SU-DHL-6 (cell line): ENCODE data around the gene BLOC1S6.

Experiments
- H2AFZ ChIP-seq: fragments of 200-600 bp; sonication (generic); 2 replicates; pipeline ENCODE4 v1.6.1; 2014; ENCODE audit warnings: low read depth, mild to moderate bottlenecking, moderate library complexity, mixed read lengths, antibody characterized with exemption, low read length; ENCODE audit not compliant: severe bottlenecking
- H3F3A ChIP-seq: fragments of 200-600 bp; shearing (Covaris generic); 2 replicates; pipeline ENCODE4 v1.6.0; 2016; ENCODE audit warnings: antibody characterized with exemption, mild to moderate bottlenecking; ENCODE audit not compliant: insufficient read depth
- H3K27ac ChIP-seq: fragments of 200-600 bp; sonication (generic); 2 replicates; pipeline ENCODE4 v1.5.1; 2016; ENCODE audit warnings: low read depth, mild to moderate bottlenecking, low read length, moderate library complexity, mixed read lengths
- H3K27me3 ChIP-seq: fragments of 200-600 bp; sonication (generic), shearing (Covaris generic); 2 replicates; pipeline ENCODE4 v1.6.0; 2014; ENCODE audit warnings: mild to moderate bottlenecking, low read length
- H3K36me3 ChIP-seq: fragments of 200-600 bp; sonication (generic); 2 replicates; pipeline ENCODE4 v1.6.1; 2014; ENCODE audit warnings: mild to moderate bottlenecking, low read length, mixed read lengths
- H3K4me2 ChIP-seq: fragments of 300-600, 200-600 bp; shearing (Covaris generic), sonication (generic); 2 replicates; pipeline ENCODE4 v1.6.0; 2014; ENCODE audit warnings: low read length, low read depth, mild to moderate bottlenecking; ENCODE audit not compliant: poor library complexity, severe bottlenecking
- H3K4me3 ChIP-seq: fragments of 200-600 bp; sonication (generic); 2 replicates; pipeline ENCODE4 v1.5.1; 2014; ENCODE audit warnings: antibody characterized with exemption, low read length, mild to moderate bottlenecking, mixed read lengths; ENCODE audit not compliant: insufficient read depth, poor library complexity, severe bottlenecking
- H3K79me2 ChIP-seq: fragments of 200-600 bp; sonication (generic); 2 replicates; pipeline ENCODE4 v1.6.1; 2014; ENCODE audit warnings: mild to moderate bottlenecking, low read length, moderate library complexity; ENCODE audit not compliant: insufficient read depth
- H3K9ac ChIP-seq: fragments of 200-600 bp; sonication (generic); 2 replicates; pipeline ENCODE4 v1.7.0; 2014; ENCODE audit warnings: mild to moderate bottlenecking, low read length
- H3K9me2 ChIP-seq: fragments of 200-600 bp; sonication (generic); replicated peaks from 2 replicates; pipeline ENCODE4 v1.6.1; 2014; ENCODE audit warnings: low read length; ENCODE audit not compliant: insufficient read depth
- H3K9me3 ChIP-seq: fragments of 200-600 bp; sonication (generic); 2 replicates; pipeline ENCODE4 v1.6.1; 2014; ENCODE audit warnings: low read length, mixed read lengths; ENCODE audit not compliant: insufficient read depth
- H4K20me1 ChIP-seq: fragments of 200-600 bp; sonication (generic); 2 replicates; pipeline ENCODE4 v1.6.1; 2014; ENCODE audit warnings: low read depth, mild to moderate bottlenecking, antibody characterized with exemption, low read length, moderate library complexity, mixed read lengths
- EZH2phosphoT487 ChIP-seq: fragments of 200-600 bp; sonication (generic), shearing (Covaris generic); conservative IDR thresholded peaks from 2 replicates; pipeline ENCODE4 v1.6.1; 2018; ENCODE audit warnings: mild to moderate bottlenecking, antibody characterized with exemption, low read length, moderate library complexity, mixed read lengths
- TF ChIP-seq, protein P1 (sequence below): fragments of 200-600 bp; sonication (generic); IDR thresholded peaks from one replicate; pipeline ENCODE4 v1.5.1; 2017; ENCODE audit warnings: antibody characterized with exemption, mild to moderate bottlenecking, low read length, moderate library complexity; ENCODE audit not compliant: insufficient read depth, poor library complexity, severe bottlenecking

Gene BLOC1S6

DNA sequence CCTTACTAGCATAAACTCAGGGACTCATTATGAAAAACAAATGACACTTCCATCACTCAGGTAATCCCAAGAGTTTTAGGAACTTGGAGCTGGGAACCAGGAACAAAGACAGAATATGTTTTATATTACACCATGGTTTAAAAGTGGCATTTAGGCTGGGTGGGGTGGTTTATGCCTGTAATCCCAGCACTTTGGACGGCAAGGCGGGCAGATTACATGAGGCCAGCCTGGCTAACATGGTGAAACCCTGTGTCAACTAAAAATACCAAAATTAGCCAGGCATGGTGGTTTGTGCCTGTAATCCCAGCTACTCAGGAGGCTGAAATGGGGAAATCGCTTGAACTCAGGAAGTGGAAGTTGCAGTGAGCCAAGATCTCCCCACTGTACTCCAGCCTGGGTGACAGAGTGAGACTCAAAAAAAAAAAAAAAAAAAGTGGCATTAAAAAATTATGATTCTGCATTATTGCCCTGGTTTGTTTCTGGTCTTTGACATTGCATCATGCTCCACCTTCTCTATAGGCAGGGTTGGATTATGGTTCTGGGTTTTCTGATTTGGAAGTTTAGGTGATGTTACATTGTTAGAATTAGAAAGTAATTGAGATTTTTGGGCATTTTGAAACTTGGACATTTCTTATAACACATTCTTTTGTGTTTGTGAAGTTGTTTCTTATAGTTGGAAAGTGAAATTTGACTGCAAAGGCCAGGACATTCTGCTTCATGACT, 66.7 kb downstream of the BLOC1S6 start:
- H3K36me3 ChIP-seq: no peaks in the 10 kb centered on the region
- H3K9me3 ChIP-seq: no peaks in the 10 kb centered on the region

DNA sequence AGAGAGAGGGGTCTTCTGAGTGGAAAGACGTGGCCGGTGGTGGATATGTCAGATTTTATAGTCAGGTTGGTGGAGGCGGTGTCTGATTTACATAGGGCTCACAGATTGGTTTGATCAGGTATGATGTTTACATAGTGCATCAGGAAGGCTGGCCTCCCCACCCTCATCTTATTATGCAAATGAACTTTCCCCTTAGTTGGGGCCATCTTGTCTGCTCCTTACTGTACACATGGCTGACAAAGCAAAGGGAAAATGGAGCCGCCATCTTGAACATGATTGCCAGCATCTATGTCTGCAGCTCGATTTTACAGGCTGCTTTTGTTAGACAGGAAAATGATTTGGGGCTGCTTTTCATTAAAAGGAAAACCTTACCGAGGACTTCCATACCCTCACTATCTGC, 67.6 kb downstream of the BLOC1S6 start:
- Histone ChIP-seq H2AFZ (no peak overlapping the region), H3K9ac (no peak overlapping the region), H3K4me3 (no peak overlapping the region), H3K9me2 (no peaks in the 10 kb centered on the region), H3K9me3 (no peaks in the 10 kb centered on the region), H4K20me1 (no peaks in the 10 kb centered on the region), H3K4me2 (no peak overlapping the region), H3K79me2 (no peaks in the 10 kb centered on the region), H3F3A (no peaks in the 10 kb centered on the region), H3K36me3 (no peaks in the 10 kb centered on the region), H3K27ac (no peak overlapping the region), H3K27me3 (0 out of 2 replicates have a peak, but pooled peaks cover 4% of the 10 kb centered on the region)
- TF ChIP-seq EZH2phosphoT487: no peak
- TF ChIP-seq, protein P1, sequence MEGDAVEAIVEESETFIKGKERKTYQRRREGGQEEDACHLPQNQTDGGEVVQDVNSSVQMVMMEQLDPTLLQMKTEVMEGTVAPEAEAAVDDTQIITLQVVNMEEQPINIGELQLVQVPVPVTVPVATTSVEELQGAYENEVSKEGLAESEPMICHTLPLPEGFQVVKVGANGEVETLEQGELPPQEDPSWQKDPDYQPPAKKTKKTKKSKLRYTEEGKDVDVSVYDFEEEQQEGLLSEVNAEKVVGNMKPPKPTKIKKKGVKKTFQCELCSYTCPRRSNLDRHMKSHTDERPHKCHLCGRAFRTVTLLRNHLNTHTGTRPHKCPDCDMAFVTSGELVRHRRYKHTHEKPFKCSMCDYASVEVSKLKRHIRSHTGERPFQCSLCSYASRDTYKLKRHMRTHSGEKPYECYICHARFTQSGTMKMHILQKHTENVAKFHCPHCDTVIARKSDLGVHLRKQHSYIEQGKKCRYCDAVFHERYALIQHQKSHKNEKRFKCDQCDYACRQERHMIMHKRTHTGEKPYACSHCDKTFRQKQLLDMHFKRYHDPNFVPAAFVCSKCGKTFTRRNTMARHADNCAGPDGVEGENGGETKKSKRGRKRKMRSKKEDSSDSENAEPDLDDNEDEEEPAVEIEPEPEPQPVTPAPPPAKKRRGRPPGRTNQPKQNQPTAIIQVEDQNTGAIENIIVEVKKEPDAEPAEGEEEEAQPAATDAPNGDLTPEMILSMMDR: no peak

More for the DNA sequence above, 66.7 kb downstream of the BLOC1S6 start:
- Histone ChIP-seq H3K9me2 (no peaks in the 10 kb centered on the region), H4K20me1 (no peaks in the 10 kb centered on the region), H3K4me2 (no peak overlapping the region), H3K79me2 (no peaks in the 10 kb centered on the region), H2AFZ (no peak overlapping the region), H3F3A (no peaks in the 10 kb centered on the region), H3K27ac (no peak overlapping the region), H3K4me3 (no peak overlapping the region), H3K9ac (no peak overlapping the region), H3K27me3 (0 out of 2 replicates have a peak, but pooled peaks cover 4% of the 10 kb centered on the region)
- TF ChIP-seq, protein P1: no peak
- no peak for TF ChIP-seq EZH2phosphoT487

DNA sequence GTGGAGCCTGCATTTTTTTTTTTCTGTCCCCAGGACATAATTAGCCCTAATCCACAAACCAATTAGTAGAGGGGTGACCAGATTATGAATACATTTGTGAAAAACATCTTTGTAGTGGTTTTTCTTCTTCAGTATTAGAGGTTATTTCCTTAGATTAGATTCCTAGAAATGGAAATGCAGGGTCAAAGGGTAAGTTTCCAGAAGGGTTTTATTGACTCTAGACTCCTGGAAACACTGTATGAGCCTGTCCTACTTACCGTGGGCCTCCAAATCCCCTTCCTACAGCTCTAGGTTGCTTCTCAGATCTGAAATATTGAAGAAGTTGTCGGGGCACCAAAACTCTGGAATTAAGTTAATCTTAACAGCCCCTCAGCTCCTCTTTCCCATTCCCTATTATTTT, 70.1 kb downstream of the BLOC1S6 start:
- Histone ChIP-seq H3K4me2 (no peak overlapping the region), H4K20me1 (no peaks in the 10 kb centered on the region), H3K27me3 (0 out of 2 replicates have a peak, but pooled peaks cover 4% of the 10 kb centered on the region), H3K36me3 (no peaks in the 10 kb centered on the region), H3K9me2 (no peaks in the 10 kb centered on the region), H3K27ac (no peak overlapping the region), H3K4me3 (no peak overlapping the region), H2AFZ (no peak overlapping the region), H3K9me3 (no peaks in the 10 kb centered on the region), H3F3A (no peaks in the 10 kb centered on the region), H3K9ac (no peak overlapping the region), H3K79me2 (no peaks in the 10 kb centered on the region)
- TF ChIP-seq, protein P1: no peak
- no peak for TF ChIP-seq EZH2phosphoT487
